Lower leg skin (tissue), 4 donors: ENCODE results near the gene INPP5F. TPM values are rescaled to one million over a fixed set of nuclear protein-coding genes. Genes with fewer than 3 reads are reported as not detected.

Experiments
- DNase-seq, 2 donors: peaks; one replicate each; pipeline ENCODE4 v3.0.0-alpha.2; 2019; ENCODE audit warnings: low spot score in 2 of 2
- H3K4me3 ChIP-seq: fragments of 200-600 bp; sonication (generic); 2 replicates; pipeline ENCODE4 v1.5.1; 2017; ENCODE audit warnings: mild to moderate bottlenecking, low read depth; ENCODE audit not compliant: poor library complexity, severe bottlenecking
- POLR2A ChIP-seq, 2 donors: fragments of 450-650 bp; IDR thresholded peaks; one replicate each; pipeline ENCODE4 v1.6.1; 2016 to 2017; ENCODE audit warnings: antibody characterized with exemption in 2 of 2, mild to moderate bottlenecking in 1 of 2, moderate library complexity in 1 of 2
- WGBS, 2 donors: methylation state at CpG; one replicate each; pipeline ENCODE4 v1.1.5; 2018; 5-methylcytosine and 5-hydroxymethylcytosine counted together
- intact Hi-C: fragments of 100-400 bp; cut with DNase I; formaldehyde crosslinking; loops from one replicate; pipeline ENCODE4 v1.15.0; 2023; ENCODE audit warnings: low total_unique reads
- total RNA-seq, 4 donors: library from RNA; depleted of rRNA; stranded (reverse); fragments of >200 nt; gene quantifications; one replicate each; pipeline ENCODE4 v1.1.0, GENCODE V29; 2016
- TF ChIP-seq, protein P1 (sequence below), 3 donors: fragments of 450-650 bp; IDR thresholded peaks; one replicate each; pipeline ENCODE4 v1.5.1; 2016; ENCODE audit warnings: antibody characterized with exemption in 3 of 3, mild to moderate bottlenecking in 3 of 3, moderate library complexity in 2 of 3

The INPP5F gene
- total RNA-seq, 4 donors from 2014 or later, result 13.8 to 17.1 (median 15.0) TPM

- no peak for DNase-seq
- H3K4me3 ChIP-seq, result no peak overlapping the region
- intact Hi-C loops, result no loop called here
- TF ChIP-seq POLR2A (IDR thresholded peaks at IDR 0.05), result no peak
- TF ChIP-seq, protein P1, sequence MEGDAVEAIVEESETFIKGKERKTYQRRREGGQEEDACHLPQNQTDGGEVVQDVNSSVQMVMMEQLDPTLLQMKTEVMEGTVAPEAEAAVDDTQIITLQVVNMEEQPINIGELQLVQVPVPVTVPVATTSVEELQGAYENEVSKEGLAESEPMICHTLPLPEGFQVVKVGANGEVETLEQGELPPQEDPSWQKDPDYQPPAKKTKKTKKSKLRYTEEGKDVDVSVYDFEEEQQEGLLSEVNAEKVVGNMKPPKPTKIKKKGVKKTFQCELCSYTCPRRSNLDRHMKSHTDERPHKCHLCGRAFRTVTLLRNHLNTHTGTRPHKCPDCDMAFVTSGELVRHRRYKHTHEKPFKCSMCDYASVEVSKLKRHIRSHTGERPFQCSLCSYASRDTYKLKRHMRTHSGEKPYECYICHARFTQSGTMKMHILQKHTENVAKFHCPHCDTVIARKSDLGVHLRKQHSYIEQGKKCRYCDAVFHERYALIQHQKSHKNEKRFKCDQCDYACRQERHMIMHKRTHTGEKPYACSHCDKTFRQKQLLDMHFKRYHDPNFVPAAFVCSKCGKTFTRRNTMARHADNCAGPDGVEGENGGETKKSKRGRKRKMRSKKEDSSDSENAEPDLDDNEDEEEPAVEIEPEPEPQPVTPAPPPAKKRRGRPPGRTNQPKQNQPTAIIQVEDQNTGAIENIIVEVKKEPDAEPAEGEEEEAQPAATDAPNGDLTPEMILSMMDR (IDR thresholded peaks at IDR 0.05), result no peak
- 92 to 93% methylated on average over 5 of the region's 5 CpGs for WGBS, 2 donors
Observed at GRCh38 chr10:119759832-119760231, 34.0 kb downstream of the INPP5F start.

DNA sequence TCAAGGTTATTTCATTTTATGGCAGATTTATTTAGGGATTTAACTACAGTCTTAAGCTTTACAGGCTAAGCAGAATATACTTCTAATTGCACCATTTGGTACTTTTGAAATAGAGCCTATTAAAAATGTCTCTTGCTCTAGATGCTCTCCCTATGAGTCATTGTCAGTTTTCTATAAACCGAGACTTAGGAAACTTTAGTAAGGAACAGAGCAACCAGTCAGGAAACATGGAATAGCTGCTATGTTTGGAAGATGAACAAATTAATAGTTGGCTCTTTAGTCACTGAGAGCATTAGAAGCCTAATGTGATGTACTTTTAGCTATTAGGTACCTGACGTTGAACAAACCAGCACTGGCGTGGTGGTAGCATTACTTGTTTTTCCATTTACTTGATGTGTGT, 35.3 kb downstream of the INPP5F start:
- WGBS, 2 donors, result 62 to 65% methylated on average over 3 of the region's 3 CpGs
- H3K4me3 ChIP-seq, result no peak overlapping the region
- DNase-seq, result no peak
- intact Hi-C loops, result no loop called here
- TF ChIP-seq POLR2A (IDR thresholded peaks at IDR 0.05), result no peak
- TF ChIP-seq, protein P1 (IDR thresholded peaks at IDR 0.05), result no peak

GRCh38 chr10:119762035-119762434, 36.2 kb downstream of the INPP5F start:
- no peak for DNase-seq
- no peak for TF ChIP-seq POLR2A (IDR thresholded peaks at IDR 0.05)
- TF ChIP-seq, protein P1 (IDR thresholded peaks at IDR 0.05), result no peak
- H3K4me3 ChIP-seq, result no peak overlapping the region
- WGBS, 2 donors, result 92 to 95% methylated on average over 3 of the region's 3 CpGs
- intact Hi-C loops, result no loop called here

GRCh38 chr10:119762805-119763798, 37.3 kb downstream of the INPP5F start:
- no peak for DNase-seq
- TF ChIP-seq, protein P1 (IDR thresholded peaks at IDR 0.05), result no peak
- no peak for TF ChIP-seq POLR2A (IDR thresholded peaks at IDR 0.05)
- WGBS, 2 donors, result 83 to 89% methylated on average over 8 of the region's 8 CpGs
- no peak overlapping the region for H3K4me3 ChIP-seq
- intact Hi-C loops, result no loop called here

- TF ChIP-seq POLR2A (IDR thresholded peaks at IDR 0.05), result no peak
- TF ChIP-seq, protein P1 (IDR thresholded peaks at IDR 0.05), result no peak
- 53 to 59% methylated on average over 4 of the region's 4 CpGs for WGBS, 2 donors
- intact Hi-C loops, result no loop called here
- DNase-seq, result no peak
- no peak overlapping the region for H3K4me3 ChIP-seq
Observed at GRCh38 chr10:119768455-119769094, 42.7 kb downstream of the INPP5F start.
